NT2/D1 (cell line): ENCODE results near the gene MAP1B.

ENCODE experiments used
- DNase-seq: peaks from one replicate; pipeline ENCODE4 v3.0.0-alpha.2; 2011; ENCODE audit warnings: low read depth, low spot score
- H3K27me3 ChIP-seq: 2 replicates; pipeline ENCODE4 v1.6.0; 2011; ENCODE audit warnings: mild to moderate bottlenecking; ENCODE audit not compliant: insufficient read length, insufficient read depth
- H3K36me3 ChIP-seq: 2 replicates; pipeline ENCODE4 v1.6.1; 2011; ENCODE audit warnings: mild to moderate bottlenecking, low read length, mixed read lengths; ENCODE audit not compliant: insufficient read depth, insufficient read length
- H3K4me1 ChIP-seq: 2 replicates; pipeline ENCODE4 v1.5.1; 2011; ENCODE audit not compliant: insufficient read depth, insufficient read length
- H3K4me3 ChIP-seq: 2 replicates; pipeline ENCODE4 v1.5.1; 2011; ENCODE audit warnings: low read depth; ENCODE audit not compliant: insufficient read length
- H3K9ac ChIP-seq: 2 replicates; pipeline ENCODE4 v1.6.0; 2011; ENCODE audit warnings: low read depth; ENCODE audit not compliant: insufficient read length
- H3K9me3 ChIP-seq: 2 replicates; pipeline ENCODE4 v1.5.1; 2011; ENCODE audit warnings: mild to moderate bottlenecking, low read length; ENCODE audit not compliant: insufficient read depth
- SUZ12 ChIP-seq: IDR thresholded peaks from 2 replicates; pipeline ENCODE4 v1.6.1; 2011; ENCODE audit not compliant: insufficient read length, insufficient read depth; ENCODE audit errors: extremely low read depth
- YY1 ChIP-seq: IDR thresholded peaks from 2 replicates; pipeline ENCODE4 v1.6.1; 2011; ENCODE audit not compliant: insufficient read length, insufficient read depth
- ZNF274 ChIP-seq: IDR thresholded peaks from 2 replicates; pipeline ENCODE4 v1.6.1; 2011; ENCODE audit warnings: mild to moderate bottlenecking, low read depth, low read length

MAP1B gene

DNA sequence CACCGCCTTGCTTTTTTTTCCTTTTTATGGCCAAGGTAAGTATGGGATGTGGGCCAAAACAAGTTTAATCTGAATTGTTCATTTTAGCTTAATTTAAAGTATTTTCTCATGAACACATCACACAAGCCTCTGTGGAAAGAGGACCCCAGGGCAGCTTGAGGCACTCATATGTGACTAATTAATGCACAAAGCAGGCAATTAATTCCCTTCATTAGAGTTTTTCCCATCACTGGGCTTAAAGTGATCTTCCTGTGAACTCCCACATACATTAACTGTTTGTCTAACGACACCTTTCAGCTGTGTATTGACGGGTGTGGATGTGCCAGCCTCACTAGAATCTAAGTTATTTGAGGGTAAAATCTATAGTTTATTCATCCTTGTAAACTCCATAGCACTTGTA is 109.5 kb downstream of the MAP1B start:
- TF ChIP-seq SUZ12 (no peak), YY1 (no peak)
- peaks cover 59% of the 10 kb centered on the region for H3K36me3 ChIP-seq
- no peaks in the 10 kb centered on the region for H3K4me1 ChIP-seq
- no peaks in the 10 kb centered on the region for H3K9me3 ChIP-seq
- H3K27me3 ChIP-seq = no peaks in the 10 kb centered on the region
- H3K4me3 ChIP-seq = no peak overlapping the region
- DNase-seq = no peak
- H3K9ac ChIP-seq = no peak overlapping the region

DNA sequence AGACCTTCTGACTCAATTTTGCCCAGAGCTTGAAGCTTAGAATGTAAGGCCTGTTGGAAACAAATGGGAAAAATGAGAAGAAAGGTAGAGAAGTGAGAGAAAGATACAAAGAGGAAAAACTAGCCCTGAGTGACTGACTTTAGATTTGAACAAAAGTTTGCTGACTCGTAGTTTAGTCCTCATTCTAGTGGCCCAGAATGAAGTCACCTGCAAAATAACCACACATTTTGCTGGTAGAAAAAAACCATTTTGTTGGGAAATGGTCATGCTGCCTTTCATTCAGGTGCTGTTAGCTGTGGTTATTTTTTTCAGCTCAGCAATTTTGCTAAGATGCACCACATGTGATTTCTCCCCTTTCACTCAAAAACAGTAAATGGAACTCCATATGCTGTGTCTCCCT is 113.8 kb downstream of the MAP1B start:
- TF ChIP-seq SUZ12 (no peak), ZNF274 (no peak), YY1 (no peak)
- Histone ChIP-seq H3K36me3 (peaks cover 94% of the 10 kb centered on the region), H3K9ac (no peak overlapping the region), H3K4me3 (no peak overlapping the region), H3K27me3 (no peaks in the 10 kb centered on the region), H3K4me1 (no peaks in the 10 kb centered on the region), H3K9me3 (no peaks in the 10 kb centered on the region)
- no peak for DNase-seq

DNA sequence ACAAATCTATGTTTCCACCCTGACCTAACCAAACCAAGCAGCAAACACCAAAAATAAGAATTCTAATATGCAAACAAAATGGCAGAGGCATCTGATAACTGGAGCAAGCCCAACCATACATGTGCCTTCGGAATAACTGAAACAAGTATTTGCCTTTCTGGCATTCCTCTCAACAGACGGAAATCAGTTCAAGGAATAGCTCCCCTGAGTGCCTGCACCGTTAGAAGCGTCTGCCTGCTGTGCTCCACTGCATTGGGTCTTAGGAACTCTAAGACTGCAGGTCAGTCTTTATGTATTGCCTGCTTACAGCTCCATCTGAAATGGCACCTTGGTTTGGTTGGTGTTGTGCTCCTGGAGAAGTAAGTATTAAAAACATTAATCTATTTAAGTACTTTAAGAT is 114.3 kb downstream of the MAP1B start:
- H3K27me3 ChIP-seq = no peaks in the 10 kb centered on the region
- H3K4me1 ChIP-seq = no peaks in the 10 kb centered on the region
- peaks cover 94% of the 10 kb centered on the region for H3K36me3 ChIP-seq
- H3K9me3 ChIP-seq = no peaks in the 10 kb centered on the region
- no peak for DNase-seq
- no peak overlapping the region for H3K4me3 ChIP-seq
- TF ChIP-seq ZNF274 = no peak
- no peak for TF ChIP-seq SUZ12
- TF ChIP-seq YY1 = no peak
- H3K9ac ChIP-seq = no peak overlapping the region

DNA sequence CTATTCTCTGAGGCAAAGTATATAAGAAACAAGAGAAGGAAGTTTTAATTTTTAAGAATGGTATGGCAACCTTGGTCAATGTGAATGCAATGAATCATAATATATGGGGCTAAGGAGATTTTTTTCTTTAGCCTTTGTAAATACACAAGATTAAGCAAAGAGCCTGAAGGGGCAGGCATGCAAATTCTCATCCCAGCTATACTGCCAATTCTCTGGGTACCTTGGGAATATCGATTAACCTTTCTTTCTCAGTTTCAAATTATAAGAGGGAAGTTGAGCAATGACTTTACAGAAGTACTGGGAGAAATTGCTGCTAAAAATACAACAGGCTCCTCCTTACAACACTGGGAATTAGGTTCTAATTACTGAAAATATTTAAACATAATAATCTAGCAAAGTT is 115.2 kb downstream of the MAP1B start:
- H3K27me3 ChIP-seq = no peaks in the 10 kb centered on the region
- no peak for DNase-seq
- no peak overlapping the region for H3K9ac ChIP-seq
- no peak for TF ChIP-seq YY1
- TF ChIP-seq ZNF274 = no peak
- no peak for TF ChIP-seq SUZ12
- H3K9me3 ChIP-seq = no peaks in the 10 kb centered on the region
- no peaks in the 10 kb centered on the region for H3K4me1 ChIP-seq
- peaks cover 96% of the 10 kb centered on the region for H3K36me3 ChIP-seq
- H3K4me3 ChIP-seq = no peak overlapping the region

DNA sequence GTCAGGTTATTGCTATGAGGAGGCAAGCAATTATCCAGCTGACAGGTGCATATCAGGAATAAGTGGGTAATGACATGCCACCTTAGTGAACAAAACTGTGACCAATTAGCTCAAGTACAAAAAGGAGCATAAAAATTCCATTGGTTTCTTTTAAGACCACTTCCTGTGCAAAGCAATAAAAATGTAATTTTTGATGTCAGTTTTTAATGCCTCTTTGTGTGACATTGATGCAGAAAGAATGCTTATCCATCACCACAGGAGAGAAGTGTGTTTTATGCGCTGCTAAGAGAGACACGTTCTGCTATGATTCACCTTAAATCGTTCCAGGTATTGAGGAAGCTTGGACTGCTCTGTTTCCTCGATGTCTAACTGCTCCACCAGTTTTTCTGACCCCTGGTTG is 116.1 kb downstream of the MAP1B start:
- Histone ChIP-seq H3K4me1 (no peaks in the 10 kb centered on the region), H3K9me3 (no peaks in the 10 kb centered on the region), H3K4me3 (no peak overlapping the region), H3K9ac (no peak overlapping the region), H3K27me3 (no peaks in the 10 kb centered on the region), H3K36me3 (peaks cover 96% of the 10 kb centered on the region)
- DNase-seq = no peak
- no peak for TF ChIP-seq ZNF274
- TF ChIP-seq SUZ12 = no peak
- no peak for TF ChIP-seq YY1

DNA sequence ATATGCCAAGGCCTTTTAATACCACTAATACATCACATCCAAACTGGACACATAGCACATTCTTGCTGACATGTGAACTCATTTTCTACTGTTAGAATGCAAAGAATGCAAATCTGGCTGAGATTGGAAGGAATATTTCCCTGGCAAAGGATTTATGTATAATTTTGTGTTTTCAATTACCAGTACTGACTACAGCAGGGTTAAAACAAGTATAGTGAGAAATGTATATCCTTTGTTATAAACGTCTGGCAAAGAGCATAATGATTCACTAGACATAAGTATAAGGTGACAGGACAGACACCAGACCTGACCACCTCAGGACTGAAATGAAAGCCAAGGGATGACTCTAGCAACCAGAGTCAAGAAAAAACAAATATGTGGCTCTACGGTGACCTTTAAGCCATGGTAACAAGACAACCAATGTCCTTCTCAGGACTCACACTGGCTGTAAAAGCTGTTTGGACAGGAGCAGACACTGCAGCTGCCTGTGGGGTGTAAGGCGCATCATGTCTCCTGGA is 117.7 kb downstream of the MAP1B start:
- Histone ChIP-seq H3K4me3 (no peak overlapping the region), H3K9ac (no peak overlapping the region), H3K27me3 (no peaks in the 10 kb centered on the region), H3K36me3 (peaks cover 87% of the 10 kb centered on the region), H3K9me3 (no peaks in the 10 kb centered on the region), H3K4me1 (no peaks in the 10 kb centered on the region)
- TF ChIP-seq SUZ12 = no peak
- TF ChIP-seq ZNF274 = no peak
- TF ChIP-seq YY1 = no peak
- DNase-seq = no peak

DNA sequence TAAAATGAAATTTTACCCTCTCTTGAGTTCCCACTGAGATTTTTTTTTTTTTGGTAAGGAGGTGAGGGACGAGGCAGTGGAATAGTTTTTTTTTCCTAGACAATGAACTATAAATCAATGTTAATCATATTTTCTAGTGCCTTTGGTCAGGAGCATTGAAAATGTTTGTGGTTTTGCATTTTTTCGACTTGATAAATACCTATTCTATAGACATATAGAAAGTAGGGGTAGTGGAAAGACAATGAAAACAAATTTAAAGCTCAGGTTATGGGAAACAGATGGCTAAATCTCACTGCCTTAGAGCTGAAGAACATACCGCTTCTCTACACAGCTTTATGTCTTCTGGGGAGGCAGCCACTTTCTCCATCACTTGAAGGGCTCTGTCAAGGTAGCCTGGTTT is 118.5 kb downstream of the MAP1B start:
- H3K9me3 ChIP-seq = no peaks in the 10 kb centered on the region
- H3K9ac ChIP-seq = no peak overlapping the region
- no peak for DNase-seq
- no peak overlapping the region for H3K4me3 ChIP-seq
- no peak for TF ChIP-seq SUZ12
- H3K36me3 ChIP-seq = peaks cover 88% of the 10 kb centered on the region
- H3K27me3 ChIP-seq = no peaks in the 10 kb centered on the region
- H3K4me1 ChIP-seq = no peaks in the 10 kb centered on the region

DNA sequence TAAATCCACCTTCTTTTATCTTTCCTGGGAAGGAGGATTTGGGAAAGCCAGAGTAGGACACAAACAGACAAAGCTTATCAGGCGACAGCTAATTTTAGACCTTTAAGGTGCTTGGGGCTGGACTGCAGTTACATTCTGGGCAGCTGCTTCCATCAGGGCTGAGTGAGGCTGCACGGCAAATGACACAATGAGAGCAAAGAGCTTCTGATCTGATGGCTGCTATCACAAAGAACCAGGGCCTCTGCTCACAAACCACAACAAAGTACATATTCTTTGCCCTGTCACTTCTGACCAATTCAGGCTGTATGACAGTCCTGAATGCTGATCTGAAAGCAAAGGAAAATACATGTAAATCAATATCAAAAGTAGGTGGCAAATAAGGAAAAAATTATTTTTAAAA is 119.7 kb downstream of the MAP1B start:
- H3K4me3 ChIP-seq = no peak overlapping the region
- H3K36me3 ChIP-seq = peaks cover 87% of the 10 kb centered on the region
- DNase-seq = no peak
- no peaks in the 10 kb centered on the region for H3K9me3 ChIP-seq
- no peak for TF ChIP-seq YY1
- no peak for TF ChIP-seq ZNF274
- TF ChIP-seq SUZ12 = no peak
- no peaks in the 10 kb centered on the region for H3K4me1 ChIP-seq
- H3K27me3 ChIP-seq = no peaks in the 10 kb centered on the region
- no peak overlapping the region for H3K9ac ChIP-seq
